Adrenal gland (tissue), 12 donors: ENCODE measurements around the gene CREG2. TPM values are rescaled to one million over a fixed set of nuclear protein-coding genes. Genes with fewer than 3 reads are reported as not detected.
A peak's percentile ranks its signal among the peaks of the same experiment; 100 is the strongest.

ENCODE experiments used
- DNase-seq, 7 donors: peaks; one replicate each; pipeline ENCODE4 v3.0.0-alpha.2; 2019 to 2020
- H3K27ac ChIP-seq, 5 donors: fragments of 200-600 bp; sonication (generic) in 4 of 5; 1 replicate in 3 of 5; 2 replicates in 2 of 5; pipeline versions ENCODE4 v1.5.1 to v1.8.0; 2016 to 2020; ENCODE audit warnings: mild to moderate bottlenecking in 1 of 5
- H3K27me3 ChIP-seq: fragments of 200-600 bp; 2 replicates; pipeline ENCODE4 v1.8.0; 2021
- H3K36me3 ChIP-seq, 2 donors: fragments of 200-600 bp; replicated peaks in 1 of 2; 1 replicate in 1 of 2; 2 replicates in 1 of 2; pipeline versions ENCODE4 v1.5.1 to v1.8.0; 2018 to 2022
- H3K4me1 ChIP-seq, 2 donors: fragments of 200-600 bp; replicated peaks in 1 of 2; 1 replicate in 1 of 2; 2 replicates in 1 of 2; pipeline versions ENCODE4 v1.5.1 to v1.8.0; 2018 to 2021
- H3K4me3 ChIP-seq, 4 donors: fragments of 200-600 bp; sonication (generic) in 3 of 4; one replicate each; pipeline ENCODE4 v1.5.1; 2016 to 2018
- H3K9me3 ChIP-seq, 3 donors: fragments of 200-600 bp; sonication (generic) in 1 of 3; replicated peaks in 1 of 3; 1 replicate in 2 of 3; 2 replicates in 1 of 3; pipeline versions ENCODE4 v1.5.1 to v1.8.0; 2016 to 2021
- CTCF ChIP-seq, 6 experiments: fragments of 450-650 bp in 4 of 6; fragments of 200-600 bp in 2 of 6; sonication (generic) in 1 of 6; IDR thresholded peaks; 1 replicate in 5 of 6; 2 replicates in 1 of 6; pipeline versions ENCODE4 v1.5.1 to v1.8.0; 2016 to 2021; ENCODE audit warnings: antibody characterized with exemption in 6 of 6, mild to moderate bottlenecking in 2 of 6, moderate library complexity in 1 of 6
- POLR2A ChIP-seq, 2 donors: fragments of 450-650 bp; IDR thresholded peaks; one replicate each; pipeline ENCODE4 v1.6.1; 2017; ENCODE audit warnings: antibody characterized with exemption in 2 of 2, mild to moderate bottlenecking in 2 of 2, moderate library complexity in 1 of 2
- WGBS, 4 donors: extraction: QIAGEN DNeasy Blood & Tissue Kit in 2 of 4; methylation state at CpG; one replicate each; pipeline versions ENCODE4 v1.1.5 to v1.1.7; 2013 to 2017; 5-methylcytosine and 5-hydroxymethylcytosine counted together
- intact Hi-C, 2 donors: fragments of 100-400 bp; cut with DNase I; formaldehyde crosslinking; loops; one replicate each; pipeline versions ENCODE4 v1.14.1 to v1.15.0; 2022 to 2023
- polyA plus RNA-seq, 3 donors: library from polyadenylated mRNA; stranded (reverse); fragments of 200-250 nt in 2 of 3; fragments of 350-450 nt in 1 of 3; fragmentation: Illumina TruSeq in 1 of 3; extraction: RNeasy Lipid Tissue Mini Kit (QIAGEN cat#74804) in 1 of 3; gene quantifications; one replicate each; pipeline ENCODE4 v1.2.3, GENCODE V29; 2013 to 2014
- total RNA-seq, 9 donors: library from RNA; depleted of rRNA in 4 of 9; stranded (reverse); fragments of >200 nt in 4 of 9; fragments of 120-200 nt in 1 of 9; fragmentation: NEBNext Ultra II Directional in 1 of 9; extraction: Animal tissue kit (Norgen Biotek cat#: 25700) in 1 of 9; gene quantifications; one replicate each; pipeline versions ENCODE4 v1.1.0 to v1.2.4, GENCODE V29; 2013 to 2023
- donor health status: healthy with polysubstance abuse.
- donor health status: Bipolar disorder and iron deficiency.
- donor health status: DM: yes; HTN: yes; CAD: no.
- donor health status: DM: no; HTN: no; CAD: no.
- donor health status: DM: no; HTN: no; CAD: no.
- donor health status: DM: yes; HTN: yes; CAD: no.

Gene CREG2
- total and polyA plus RNA-seq, 12 donors, result 0.02 to 0.55 (median 0.26) TPM; not detected in 8

- Histone ChIP-seq H3K9me3 (no peaks in the 10 kb centered on the region), H3K27ac (no peak overlapping the region), H3K4me1 (no peaks in the 10 kb centered on the region), H3K36me3 (no peaks in the 10 kb centered on the region), H3K4me3 (no peak overlapping the region), H3K27me3 (no peaks in the 10 kb centered on the region)
- no peak for TF ChIP-seq CTCF (IDR thresholded peaks at IDR 0.05)
- no peak for TF ChIP-seq POLR2A (IDR thresholded peaks at IDR 0.05)
- 26 to 42% (median 38%) methylated on average over 4 of the region's 4 CpGs for WGBS, 4 donors
- intact Hi-C loops, result no loop called here
- peak in 2 of 7 donors; percentile 18 to 22 for DNase-seq
Measured at GRCh38 chr2:101371636-101372035, 15.7 kb downstream of the CREG2 start.

- no peak for TF ChIP-seq POLR2A (IDR thresholded peaks at IDR 0.05)
- TF ChIP-seq CTCF (IDR thresholded peaks at IDR 0.05), result no peak
- 91 to 96% (median 94%) methylated on average over 4 of the region's 4 CpGs for WGBS, 4 donors
- Histone ChIP-seq H3K4me1 (no peaks in the 10 kb centered on the region), H3K36me3 (no peaks in the 10 kb centered on the region), H3K27me3 (no peaks in the 10 kb centered on the region), H3K9me3 (no peaks in the 10 kb centered on the region), H3K4me3 (no peak overlapping the region), H3K27ac (no peak overlapping the region)
- no peak for DNase-seq
- intact Hi-C loops, result no loop called here
Measured at GRCh38 chr2:101369100-101369499, 18.2 kb downstream of the CREG2 start.

GRCh38 chr2:101368376-101368775 is 18.9 kb downstream of the CREG2 start:
- Histone ChIP-seq H3K27ac (no peak overlapping the region), H3K4me1 (no peaks in the 10 kb centered on the region), H3K4me3 (no peak overlapping the region), H3K27me3 (no peaks in the 10 kb centered on the region), H3K36me3 (no peaks in the 10 kb centered on the region), H3K9me3 (no peaks in the 10 kb centered on the region)
- no peak for DNase-seq
- intact Hi-C loops, result no loop called here
- WGBS, 4 donors, result 76 to 87% (median 80%) methylated on average over 5 of the region's 5 CpGs
- TF ChIP-seq CTCF (IDR thresholded peaks at IDR 0.05), result no peak
- no peak for TF ChIP-seq POLR2A (IDR thresholded peaks at IDR 0.05)

GRCh38 chr2:101367508-101367907 is 19.8 kb downstream of the CREG2 start:
- Histone ChIP-seq H3K4me1 (no peaks in the 10 kb centered on the region), H3K9me3 (no peaks in the 10 kb centered on the region), H3K36me3 (no peaks in the 10 kb centered on the region), H3K4me3 (no peak overlapping the region), H3K27ac (no peak overlapping the region), H3K27me3 (no peaks in the 10 kb centered on the region)
- no peak for TF ChIP-seq CTCF (IDR thresholded peaks at IDR 0.05)
- TF ChIP-seq POLR2A (IDR thresholded peaks at IDR 0.05), result no peak
- no peak for DNase-seq
- 82 to 92% (median 91%) methylated on average over 5 of the region's 5 CpGs for WGBS, 4 donors
- intact Hi-C loops, result no loop called here
